Thyroid gland (tissue), 4 donors: ENCODE results near the gene MBD3L4. TPM values are rescaled to one million over a fixed set of nuclear protein-coding genes. Genes with fewer than 3 reads are reported as not detected.
"Not testable (repeated sequence)": the region's sequence is repeated elsewhere in the genome, so short reads cannot be mapped to it uniquely, and the experiment has no call there.

ENCODE experiments used
- DNase-seq, 2 donors: peaks; one replicate each; pipeline ENCODE4 v3.0.0-alpha.2; 2019
- H3K27ac ChIP-seq, 3 donors: fragments of 200-600 bp; sonication (generic); 1 replicate in 2 of 3; 2 replicates in 1 of 3; pipeline ENCODE4 v1.5.1; 2016 to 2019; ENCODE audit warnings: mild to moderate bottlenecking in 1 of 3, moderate library complexity in 1 of 3
- H3K27me3 ChIP-seq: fragments of 200-600 bp; sonication (generic); one replicate; pipeline ENCODE4 v1.5.1; 2019
- H3K36me3 ChIP-seq, 2 donors: fragments of 200-600 bp; sonication (generic); one replicate each; pipeline ENCODE4 v1.5.1; 2016 to 2019
- H3K4me1 ChIP-seq, 2 donors: fragments of 200-600 bp; sonication (generic); one replicate each; pipeline ENCODE4 v1.5.1; 2017 to 2019
- H3K4me3 ChIP-seq, 3 donors: fragments of 200-600 bp; sonication (generic); replicated peaks in 1 of 3; 1 replicate in 2 of 3; 2 replicates in 1 of 3; pipeline ENCODE4 v1.5.1; 2016; ENCODE audit warnings: mild to moderate bottlenecking in 1 of 3
- H3K9me3 ChIP-seq: fragments of 200-600 bp; sonication (generic); one replicate; pipeline ENCODE4 v1.5.1; 2017
- CTCF ChIP-seq, 6 experiments: fragments of 200-600 bp in 3 of 6; fragments of 450-650 bp in 3 of 6; sonication (generic) in 3 of 6; IDR thresholded peaks; one replicate each; pipeline ENCODE4 v1.5.1; 2016 to 2019; ENCODE audit warnings: antibody characterized with exemption in 6 of 6, mild to moderate bottlenecking in 2 of 6, inconsistent platforms in 1 of 6, moderate library complexity in 1 of 6
- POLR2A ChIP-seq, 2 donors: fragments of 450-650 bp; IDR thresholded peaks; one replicate each; pipeline ENCODE4 v1.6.1; 2017; ENCODE audit warnings: antibody characterized with exemption in 2 of 2, mild to moderate bottlenecking in 2 of 2, moderate library complexity in 1 of 2
- WGBS, 2 donors: methylation state at CpG; one replicate each; pipeline ENCODE4 v1.1.5; 2017; 5-methylcytosine and 5-hydroxymethylcytosine counted together
- intact Hi-C: fragments of 100-400 bp; cut with DNase I; formaldehyde crosslinking; loops from one replicate; pipeline ENCODE4 v1.15.1; 2023
- total RNA-seq, 4 donors: library from RNA; depleted of rRNA; stranded (reverse); fragments of >200 nt; gene quantifications; one replicate each; pipeline ENCODE4 v1.2.3, GENCODE V29; 2016

Gene MBD3L4
- total RNA-seq, result not detected

GRCh38 chr19:7040079-7040478 is at the start of gene MBD3L4:
TSS of gene MBD3L4 (minus strand) at chr19:7040179. CDS start at chr19:7040144, 35 bp downstream.
- WGBS, 2 donors, result 86% methylated on average over 2 of the region's 9 CpGs; no CpG with 5 or more reads in 1 of the 2 donors
- H3K4me3 ChIP-seq, H3K36me3 ChIP-seq, H3K9me3 ChIP-seq, DNase-seq, H3K4me1 ChIP-seq, H3K27me3 ChIP-seq, intact Hi-C loops, H3K27ac ChIP-seq: not testable (repeated sequence)

GRCh38 chr19:7088999-7089398 is 49.0 kb upstream of the MBD3L4 start:
- 89 to 92% methylated on average over 6 of the region's 6 CpGs for WGBS, 2 donors
- H3K27ac ChIP-seq, result no peak overlapping the region
- intact Hi-C loops, result no loop called here
- H3K4me3 ChIP-seq, result no peak overlapping the region
- H3K9me3 ChIP-seq, result peaks cover 6% of the 10 kb centered on the region
- no peak for DNase-seq
- H3K27me3 ChIP-seq, result no peaks in the 10 kb centered on the region
- TF ChIP-seq POLR2A (IDR thresholded peaks at IDR 0.05) (no peak), CTCF (IDR thresholded peaks at IDR 0.05) (no peak)
- peaks cover 5 to 6% of the 10 kb centered on the region in 2 donors for H3K36me3 ChIP-seq
- no peaks in the 10 kb centered on the region for H3K4me1 ChIP-seq

- Histone ChIP-seq H3K4me3 (no peak overlapping the region), H3K36me3 (peaks cover 62 to 63% of the 10 kb centered on the region in 2 donors), H3K27me3 (no peaks in the 10 kb centered on the region), H3K4me1 (no peaks in the 10 kb centered on the region), H3K27ac (no peak overlapping the region), H3K9me3 (peaks cover 22% of the 10 kb centered on the region)
- TF ChIP-seq POLR2A (IDR thresholded peaks at IDR 0.05), result no peak
- TF ChIP-seq CTCF (IDR thresholded peaks at IDR 0.05), result no peak
- no peak for DNase-seq
- intact Hi-C loops, result no loop called here
- WGBS, 2 donors, result 97% methylated on average over 15 of the region's 15 CpGs
Observed at GRCh38 chr19:7083076-7083956, 43.3 kb upstream of the MBD3L4 start.

GRCh38 chr19:7078008-7078407 is 38.0 kb upstream of the MBD3L4 start:
- 99 to 100% methylated on average over 2 of the region's 2 CpGs for WGBS, 2 donors
- H3K4me3 ChIP-seq, result no peak overlapping the region
- intact Hi-C loops, result no loop called here
- H3K27me3 ChIP-seq, result no peaks in the 10 kb centered on the region
- no peaks in the 10 kb centered on the region for H3K4me1 ChIP-seq
- no peak for DNase-seq
- no peak overlapping the region for H3K27ac ChIP-seq
- peaks cover 12% of the 10 kb centered on the region for H3K9me3 ChIP-seq
- TF ChIP-seq POLR2A (IDR thresholded peaks at IDR 0.05) (no peak), CTCF (IDR thresholded peaks at IDR 0.05) (no peak)
- H3K36me3 ChIP-seq, result peaks cover 97 to 98% of the 10 kb centered on the region in 2 donors

GRCh38 chr19:7076151-7076550 is 36.2 kb upstream of the MBD3L4 start:
- intact Hi-C loops, result no loop called here
- 98 to 100% methylated on average over 6 of the region's 6 CpGs for WGBS, 2 donors
- Histone ChIP-seq H3K4me3 (no peak overlapping the region), H3K27ac (no peak overlapping the region), H3K4me1 (no peaks in the 10 kb centered on the region), H3K36me3 (peaks cover 94 to 96% of the 10 kb centered on the region in 2 donors), H3K27me3 (no peaks in the 10 kb centered on the region), H3K9me3 (peaks cover 5% of the 10 kb centered on the region)
- no peak for TF ChIP-seq CTCF (IDR thresholded peaks at IDR 0.05)
- no peak for TF ChIP-seq POLR2A (IDR thresholded peaks at IDR 0.05)
- DNase-seq, result no peak
